Ramos (cell line): Measurements from ENCODE around the gene PARPBP.
"Not testable (repeated sequence)": the region's sequence is repeated elsewhere in the genome, so short reads cannot be mapped to it uniquely, and the experiment has no call there.

Source experiments
- in situ Hi-C: fragments of 300-500 bp; cut with MboI; formaldehyde crosslinking; loops from one replicate; pipeline ENCODE4 v1.14.3; 2022; ENCODE audit warnings: low sequenced_read_pairs; ENCODE audit not compliant: unreplicated experiment

PARPBP gene, protein sequence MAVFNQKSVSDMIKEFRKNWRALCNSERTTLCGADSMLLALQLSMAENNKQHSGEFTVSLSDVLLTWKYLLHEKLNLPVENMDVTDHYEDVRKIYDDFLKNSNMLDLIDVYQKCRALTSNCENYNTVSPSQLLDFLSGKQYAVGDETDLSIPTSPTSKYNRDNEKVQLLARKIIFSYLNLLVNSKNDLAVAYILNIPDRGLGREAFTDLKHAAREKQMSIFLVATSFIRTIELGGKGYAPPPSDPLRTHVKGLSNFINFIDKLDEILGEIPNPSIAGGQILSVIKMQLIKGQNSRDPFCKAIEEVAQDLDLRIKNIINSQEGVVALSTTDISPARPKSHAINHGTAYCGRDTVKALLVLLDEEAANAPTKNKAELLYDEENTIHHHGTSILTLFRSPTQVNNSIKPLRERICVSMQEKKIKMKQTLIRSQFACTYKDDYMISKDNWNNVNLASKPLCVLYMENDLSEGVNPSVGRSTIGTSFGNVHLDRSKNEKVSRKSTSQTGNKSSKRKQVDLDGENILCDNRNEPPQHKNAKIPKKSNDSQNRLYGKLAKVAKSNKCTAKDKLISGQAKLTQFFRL

DNA sequence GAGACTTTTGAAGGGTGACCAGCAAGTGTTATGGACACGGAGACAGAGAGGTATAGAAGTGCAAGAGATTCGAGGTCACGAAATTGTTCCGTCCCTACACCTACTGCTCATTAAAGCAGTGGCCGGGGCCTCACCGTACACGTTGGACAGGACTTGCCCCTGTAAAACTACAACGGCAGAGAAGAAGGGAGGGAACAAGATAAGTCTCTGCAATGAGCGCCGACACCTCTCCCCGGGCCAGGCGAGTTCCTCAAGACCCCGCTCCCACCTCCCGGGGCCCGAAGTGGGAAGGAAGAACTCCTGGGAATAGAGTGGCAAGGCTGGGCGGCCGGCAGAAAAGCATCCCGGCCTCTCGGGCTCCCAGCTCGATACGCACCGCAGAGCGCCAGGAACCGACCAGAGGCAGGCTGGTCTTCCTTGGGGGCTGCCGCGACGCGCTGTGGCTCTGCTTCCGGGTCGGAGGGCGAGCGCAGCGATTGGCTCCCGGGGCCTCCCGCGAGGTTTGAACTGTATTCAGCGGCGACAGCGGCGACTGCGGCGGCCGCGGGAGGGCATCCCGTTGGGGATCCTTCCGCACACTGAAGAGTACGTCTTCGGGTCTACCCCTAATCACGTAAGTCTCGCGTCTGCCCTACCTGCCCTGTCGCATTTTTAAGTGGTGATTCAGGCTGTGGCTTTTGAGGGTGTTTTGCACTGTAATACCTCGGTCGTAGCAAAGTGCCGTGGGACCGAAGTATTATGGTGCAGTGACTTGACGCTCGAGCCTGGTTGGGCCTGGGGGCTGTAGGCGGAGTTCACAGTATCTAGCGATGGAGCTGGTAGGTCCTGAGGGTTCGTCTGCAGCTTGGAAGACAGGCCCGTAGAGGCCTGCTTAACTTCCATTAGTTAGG, at the start of gene PARPBP, which contains the start of gene NUP37:
Gene PARPBP, plus strand, starts transcription at position 510 of the 890 bp plus-strand sequence. CDS start 3,706 bp downstream, outside the sequence.
Gene NUP37, minus strand, starts transcription at position 441 of the 890 bp plus-strand sequence. CDS start 1,596 bp downstream, outside the sequence.
- in situ Hi-C loops = no loop called here

DNA sequence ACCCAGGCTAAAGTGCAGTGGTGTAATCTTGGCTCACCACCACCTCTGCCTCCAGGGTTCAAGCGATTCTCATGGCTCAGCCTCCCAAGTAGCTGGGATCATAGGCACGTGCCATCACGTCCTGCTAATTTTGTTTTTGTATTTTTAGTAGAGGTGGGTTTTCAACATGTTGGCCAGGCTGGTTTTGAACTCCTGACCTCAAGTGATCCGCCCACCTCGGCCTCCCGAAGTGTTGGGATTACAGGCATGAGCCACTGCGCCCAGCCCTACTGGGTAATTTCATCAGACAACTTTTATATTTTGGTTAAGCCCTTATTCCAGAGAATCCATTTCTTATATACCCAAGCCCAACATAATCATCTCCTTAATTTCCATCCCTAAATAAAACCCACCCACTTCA, 47.9 kb upstream of the PARPBP start:
- in situ Hi-C loops = not testable (repeated sequence)

DNA sequence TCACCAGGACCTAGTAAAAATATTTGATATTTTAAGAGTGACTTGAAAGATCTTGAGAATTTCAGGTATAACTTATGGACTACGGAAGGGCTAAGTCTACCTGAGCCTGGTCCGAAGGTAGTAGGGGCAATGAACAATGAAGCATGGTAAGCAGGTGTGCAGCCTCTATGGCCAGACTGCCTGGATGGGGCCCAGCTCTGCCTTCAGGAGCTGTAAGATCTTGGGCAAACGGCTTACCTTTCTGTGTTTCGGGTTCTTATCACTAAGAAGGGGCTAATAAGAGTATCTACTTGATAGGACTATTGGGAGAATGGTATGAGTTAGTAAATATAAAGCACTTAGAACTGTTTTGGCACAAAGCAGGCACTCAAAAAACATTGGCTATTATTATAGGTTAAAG, 39.1 kb upstream of the PARPBP start:
- in situ Hi-C loops = no loop called here

DNA sequence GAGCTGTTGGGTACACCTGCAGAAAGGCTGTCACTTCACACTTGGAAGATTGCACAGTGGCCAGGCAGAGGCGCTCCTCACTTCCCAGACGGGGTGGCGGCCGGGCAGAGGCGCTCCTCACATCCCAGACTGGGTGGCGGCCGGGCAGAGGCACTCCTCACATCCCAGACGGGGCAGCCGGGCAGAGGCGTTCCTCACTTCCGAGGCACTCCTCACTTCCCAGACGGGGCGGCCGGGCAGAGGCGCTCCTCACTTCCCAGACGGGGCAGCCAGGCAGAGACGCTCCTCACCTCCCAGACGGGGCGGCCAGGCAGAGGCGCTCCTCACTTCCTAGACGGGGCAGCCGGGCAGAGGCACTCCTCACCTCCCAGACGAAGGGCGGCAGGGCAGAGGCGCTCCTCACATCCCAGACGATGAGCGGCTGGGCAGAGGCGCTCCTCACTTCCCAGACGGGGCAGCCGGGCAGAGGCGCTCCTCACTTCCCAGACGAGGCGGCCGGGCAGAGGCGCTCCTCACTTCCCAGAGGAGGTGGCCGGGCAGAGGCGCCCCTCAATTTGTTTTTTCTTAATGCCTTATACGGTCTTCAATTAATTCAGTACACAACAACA, 30.7 kb upstream of the PARPBP start:
- in situ Hi-C loops = not testable (repeated sequence)

DNA sequence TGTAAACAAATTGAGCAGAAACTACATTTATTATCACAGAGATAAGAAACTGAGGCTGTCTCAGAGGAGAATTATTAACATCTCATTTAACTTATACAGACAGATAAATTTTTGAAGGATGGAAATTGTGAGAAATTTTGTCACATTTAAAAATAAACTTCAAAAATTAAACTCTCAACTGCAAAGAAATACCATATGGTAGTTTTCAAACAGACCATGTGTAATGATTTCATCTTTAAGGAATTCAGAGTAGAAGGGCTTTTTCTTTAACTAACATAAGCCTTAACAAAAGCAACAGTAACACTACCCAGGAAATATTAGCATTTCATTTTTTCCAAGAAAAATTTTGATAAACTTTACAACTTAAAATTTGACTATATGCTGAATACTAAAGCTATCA, 26.7 kb upstream of the PARPBP start:
- in situ Hi-C loops = no loop called here

DNA sequence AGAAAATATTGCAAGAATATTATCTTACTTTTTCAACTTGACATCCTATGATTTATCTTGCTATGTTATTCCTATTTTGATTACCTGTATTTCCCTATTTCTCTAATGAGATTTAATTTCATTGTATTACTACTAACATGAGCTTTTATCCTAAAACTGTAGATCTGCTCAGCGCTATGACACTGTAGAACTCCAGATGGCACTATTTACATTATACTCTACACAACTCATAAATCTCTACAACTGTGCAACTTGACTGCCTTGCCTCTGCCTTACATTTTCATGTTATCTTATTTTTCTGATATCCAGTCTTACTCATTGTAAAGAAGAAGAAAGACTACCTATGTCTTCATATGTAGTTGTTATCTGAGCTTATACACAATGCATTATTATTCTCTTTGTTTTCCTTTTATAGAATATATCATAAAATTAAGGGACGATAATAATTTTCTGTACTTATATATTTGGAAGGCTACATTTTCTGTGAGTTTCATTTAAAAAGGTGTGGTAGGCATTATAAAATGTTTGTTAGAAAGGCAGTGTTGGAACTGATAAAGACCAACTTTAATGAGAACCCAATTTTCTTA, 24.2 kb upstream of the PARPBP start:
- in situ Hi-C loops = no loop called here

DNA sequence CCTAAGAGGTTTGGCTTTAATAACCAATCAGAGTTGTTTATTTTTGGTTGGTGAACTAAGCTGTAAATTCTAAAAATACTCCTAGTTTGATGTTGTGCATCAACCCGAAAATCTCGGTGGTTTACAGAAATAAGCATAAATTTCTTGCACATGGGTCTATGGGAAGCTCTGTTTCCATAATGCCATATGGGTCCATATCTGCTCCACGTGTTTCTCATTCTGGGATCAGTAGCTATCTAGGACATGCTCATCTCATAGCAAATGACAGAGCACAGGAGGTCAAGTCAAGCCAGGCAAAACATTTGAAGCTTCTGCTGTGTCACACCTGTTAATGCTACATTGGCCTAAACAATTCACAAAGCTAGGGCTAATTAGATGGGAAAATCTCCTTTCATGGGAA, 23.1 kb upstream of the PARPBP start:
- in situ Hi-C loops = no loop called here

DNA sequence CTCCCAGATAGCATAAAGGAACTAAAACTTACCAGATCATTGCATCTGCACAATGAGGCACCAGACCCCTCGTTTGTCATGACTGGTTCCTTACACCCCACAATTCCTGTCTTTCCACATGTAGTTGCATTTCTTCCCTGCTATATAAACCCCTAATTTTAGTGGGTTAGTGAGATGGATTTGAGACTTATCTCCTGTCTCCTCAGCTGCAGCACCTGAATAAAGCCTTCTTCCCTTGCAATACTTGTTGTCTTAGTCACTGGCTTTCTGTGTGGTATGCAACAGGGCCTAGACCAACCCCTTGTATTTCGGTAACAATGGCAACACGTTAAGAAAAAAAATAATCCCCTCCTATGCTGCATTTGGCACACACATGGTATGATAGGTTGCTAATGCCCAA, 13.1 kb upstream of the PARPBP start:
- in situ Hi-C loops = no loop called here

DNA sequence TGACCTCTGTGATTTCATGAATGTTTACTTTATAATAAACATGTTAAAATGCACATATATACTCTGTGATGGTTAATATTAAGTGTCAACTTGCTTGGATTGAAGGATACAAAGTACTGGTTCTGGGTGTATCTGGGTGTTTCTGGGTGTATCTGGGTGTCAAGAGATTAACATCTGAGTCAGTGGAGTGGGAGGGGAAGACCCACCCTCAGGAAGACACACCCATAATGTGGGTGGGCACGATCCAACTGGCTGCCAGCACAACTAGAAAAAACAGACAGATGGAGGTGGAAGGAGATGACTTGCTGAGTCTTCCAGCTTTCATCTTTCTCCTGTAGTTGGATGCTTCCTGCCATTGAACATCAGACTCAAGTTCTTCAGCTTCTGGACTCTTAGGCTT, 12.0 kb upstream of the PARPBP start:
- in situ Hi-C loops = no loop called here

DNA sequence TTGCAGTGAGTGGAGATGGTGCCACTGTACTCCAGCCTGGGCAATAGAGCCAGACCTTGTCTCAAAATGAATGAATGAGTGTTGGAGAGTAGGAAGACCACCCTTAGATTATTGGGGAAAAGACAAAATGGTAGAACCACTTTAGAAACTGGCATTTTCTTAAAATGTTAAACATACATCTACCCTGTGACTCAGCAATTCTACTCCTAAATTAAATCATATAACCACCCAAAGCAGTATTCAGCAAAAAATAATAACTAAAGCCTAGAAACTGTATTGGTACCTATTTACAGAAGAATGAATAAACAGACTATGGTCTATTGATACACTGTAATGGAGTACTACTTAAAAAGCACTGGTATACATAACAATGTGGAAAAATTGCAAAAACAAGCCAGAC, 9.2 kb upstream of the PARPBP start:
- in situ Hi-C loops = no loop called here

DNA sequence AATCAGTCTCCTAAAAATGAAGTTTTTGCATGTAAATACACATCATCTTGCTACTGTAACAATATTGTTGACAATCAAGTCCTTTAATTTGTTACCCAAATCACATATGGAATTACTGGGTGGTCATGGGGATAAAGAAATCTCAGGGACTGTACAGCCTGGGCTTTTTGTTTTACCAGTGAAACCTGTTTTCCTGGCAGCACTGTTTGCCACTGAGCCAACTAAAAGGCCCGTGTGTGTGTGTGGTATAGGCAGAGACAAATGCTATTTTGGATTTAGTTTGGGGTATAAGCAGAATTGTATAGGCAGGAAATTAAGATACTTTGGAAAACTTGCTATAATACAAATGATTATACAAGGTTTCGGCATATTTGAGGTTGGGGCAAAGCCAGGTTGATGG, 5.8 kb upstream of the PARPBP start:
- in situ Hi-C loops = no loop called here

DNA sequence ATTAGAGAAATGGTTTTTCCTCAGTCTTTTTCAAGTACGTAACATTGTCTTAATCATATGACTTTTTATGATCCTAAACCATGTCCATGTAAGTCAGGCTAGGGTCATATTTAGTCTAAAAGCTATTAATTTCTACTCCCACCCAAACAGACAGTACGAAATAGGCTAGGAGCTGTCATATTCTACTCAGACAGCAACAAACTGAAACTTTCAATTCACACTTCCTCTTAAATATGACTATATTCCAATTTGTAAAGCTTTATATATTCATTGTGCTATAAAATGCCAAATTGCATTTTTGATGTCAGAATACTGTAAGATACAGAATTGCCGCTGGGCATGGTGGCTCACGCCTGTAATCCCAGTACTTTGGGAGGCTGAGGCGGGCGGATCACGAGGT, 3.6 kb upstream of the PARPBP start:
- in situ Hi-C loops = no loop called here

DNA sequence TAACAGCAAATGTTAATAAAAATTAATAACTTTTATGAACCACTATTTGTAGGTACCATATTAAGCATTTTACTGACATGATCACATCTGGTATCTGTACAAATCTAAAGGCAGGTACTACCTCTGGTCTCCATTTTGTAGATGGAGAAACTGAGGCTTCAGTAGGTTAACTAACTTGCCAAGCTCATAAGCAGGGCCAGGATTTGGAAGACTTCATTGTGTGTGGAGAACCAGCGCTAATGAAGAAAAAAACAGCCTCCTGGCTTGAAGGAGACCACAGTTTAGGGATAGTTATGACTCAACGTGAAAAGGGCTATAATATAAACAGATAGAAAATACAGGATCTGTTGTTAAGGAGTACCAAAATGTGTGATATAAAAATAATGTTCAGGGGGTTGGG, 1.1 kb upstream of the PARPBP start:
- in situ Hi-C loops = no loop called here

DNA sequence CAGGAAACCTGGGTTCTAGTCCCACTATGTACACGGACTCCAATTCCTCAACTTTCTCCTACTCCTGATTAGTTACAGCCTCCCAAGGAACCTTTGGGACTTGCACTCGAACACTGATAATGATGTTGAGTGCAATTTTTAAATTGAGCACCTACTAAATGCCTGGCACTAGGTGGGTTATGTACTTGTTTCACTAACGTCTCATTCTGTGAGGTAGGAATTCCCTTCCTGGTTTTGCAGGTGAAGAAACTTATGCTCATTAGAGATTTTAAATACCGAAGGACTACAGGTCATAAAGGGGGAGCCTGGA, 536 bp downstream of the PARPBP start:
- in situ Hi-C loops = no loop called here

DNA sequence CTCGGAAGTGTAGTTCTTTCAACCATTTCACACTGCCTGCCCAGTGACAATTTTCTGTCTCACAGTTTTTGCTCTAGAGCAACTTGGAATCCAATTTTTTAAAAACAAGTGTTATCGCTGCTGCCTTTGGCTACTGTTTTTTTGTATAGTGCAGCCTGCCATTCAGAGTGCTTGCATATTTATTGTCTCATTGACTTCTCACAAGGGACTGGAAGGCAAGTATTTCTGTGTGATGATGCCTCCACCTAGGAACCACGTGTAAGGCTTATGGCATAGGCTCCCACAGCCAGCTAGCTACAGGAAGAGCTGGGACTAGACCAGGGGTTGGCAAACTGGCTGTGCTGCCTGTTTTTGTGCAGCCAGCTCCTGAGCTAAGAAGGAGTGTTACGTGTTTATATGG, 903 bp downstream of the PARPBP start:
- in situ Hi-C loops = no loop called here

DNA sequence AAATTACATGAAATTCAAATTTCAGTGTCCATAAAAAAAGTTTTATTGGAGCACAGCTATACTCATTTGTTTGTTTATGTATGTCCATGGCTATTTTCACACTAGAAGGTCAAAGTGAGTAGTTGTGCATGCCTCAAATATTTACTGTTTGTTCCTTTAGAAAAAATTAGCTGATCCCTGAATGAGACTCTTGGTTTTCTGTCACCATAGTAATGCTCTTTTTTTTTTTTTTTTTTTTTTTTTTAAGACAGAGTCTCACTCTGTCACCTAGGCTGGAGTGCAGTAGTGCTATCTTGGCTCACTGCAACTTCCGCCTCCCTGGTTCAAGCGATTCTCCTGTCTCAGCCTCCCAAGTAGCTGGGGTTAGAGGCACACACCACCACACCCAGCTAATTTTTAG, 1.3 kb downstream of the PARPBP start:
- in situ Hi-C loops = not testable (repeated sequence)

DNA sequence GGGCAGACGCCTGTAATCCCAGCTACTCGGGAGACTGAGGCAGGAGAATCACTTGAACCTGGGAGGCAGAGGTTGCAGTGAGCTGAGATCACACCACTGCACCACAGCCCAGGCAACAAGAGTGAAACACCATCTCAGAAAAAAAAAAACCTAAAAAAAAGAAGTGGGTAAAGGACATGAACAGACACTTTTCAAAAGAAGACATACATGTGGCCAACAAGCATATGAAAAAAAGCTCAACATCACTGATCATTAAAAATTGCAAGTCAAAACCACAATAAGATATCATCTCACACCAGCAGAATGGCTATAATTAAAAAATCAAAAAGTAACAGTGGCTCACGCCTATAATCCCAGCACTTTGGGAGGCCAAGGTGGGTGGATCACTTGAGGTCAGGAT, 10.7 kb downstream of the PARPBP start:
- in situ Hi-C loops = not testable (repeated sequence)

DNA sequence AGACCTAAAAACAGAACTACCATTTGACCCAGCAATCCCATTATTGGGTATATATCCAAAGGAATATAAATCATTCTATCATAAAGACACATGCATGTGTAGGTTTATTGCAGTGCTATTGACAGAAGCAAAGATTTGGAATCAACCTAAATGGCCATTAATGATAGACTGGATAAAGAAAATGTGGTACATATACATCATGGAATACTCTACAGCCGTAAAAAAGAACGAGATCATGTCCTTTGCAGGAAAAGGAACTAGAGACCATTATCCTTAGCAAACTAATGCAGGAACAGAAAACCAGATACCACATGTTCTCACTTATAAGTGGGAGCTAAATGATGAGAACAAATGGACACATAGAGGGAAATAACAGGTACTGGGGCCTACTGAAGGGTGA, 11.5 kb downstream of the PARPBP start:
- in situ Hi-C loops = not testable (repeated sequence)

DNA sequence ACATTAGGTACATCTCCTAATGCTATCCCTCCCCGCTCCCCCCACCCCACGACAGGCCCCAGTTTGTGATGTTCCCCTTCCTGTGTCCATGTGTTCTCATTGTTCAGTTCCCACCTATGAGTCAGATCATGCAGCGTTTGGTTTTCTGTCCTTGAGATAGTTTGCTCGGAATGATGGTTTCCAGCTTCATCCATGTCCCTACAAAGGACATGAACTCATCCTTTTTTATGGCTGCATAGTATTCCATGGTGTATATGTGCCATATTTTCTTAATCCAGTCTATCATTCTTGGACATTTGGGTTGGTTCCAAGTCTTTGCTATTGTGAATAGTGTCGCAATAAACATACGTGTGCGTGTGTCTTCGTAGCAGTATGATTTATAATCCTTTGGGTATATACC, 17.6 kb downstream of the PARPBP start:
- in situ Hi-C loops = not testable (repeated sequence)

DNA sequence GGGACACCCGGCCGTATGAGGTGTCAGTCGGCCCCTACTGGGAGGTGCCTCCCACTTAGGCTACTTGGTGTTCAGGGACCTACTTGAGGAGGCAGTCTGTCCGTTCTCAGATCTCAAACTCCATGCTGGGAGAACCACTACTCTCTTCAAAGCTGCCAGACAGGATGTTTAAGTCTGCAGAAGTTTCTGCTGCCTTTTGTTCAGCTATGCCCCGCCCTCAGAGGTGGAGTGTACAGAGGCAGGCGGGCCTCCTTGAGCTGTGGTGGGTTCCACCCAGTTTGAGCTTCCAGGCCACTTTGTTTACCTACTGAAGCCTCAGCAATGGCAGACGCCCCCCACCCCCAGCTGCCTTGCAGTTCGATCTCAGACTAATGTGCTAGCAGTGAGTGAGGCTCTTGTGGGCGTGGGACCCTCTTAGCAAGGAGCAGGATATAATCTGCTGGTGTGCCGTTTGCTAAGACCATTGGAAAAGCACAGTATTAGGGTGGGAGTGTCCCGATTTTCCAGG, 22.9 kb downstream of the PARPBP start:
- in situ Hi-C loops = not testable (repeated sequence)
